CD4-positive, alpha-beta T cell (primary cell): ENCODE data around the gene C13orf42. TPM values are rescaled to one million over a fixed set of nuclear protein-coding genes. Genes with fewer than 3 reads are reported as not detected.

Experiments used
- ATAC-seq: fragments of 200-7000 bp; cut with Tn5 transposase; one replicate; pipeline ENCODE4 v1.10.0; 2022; ENCODE audit warnings: mild to moderate bottlenecking; ENCODE audit not compliant: poor library complexity
- CTCF ChIA-PET: fragments of 350-600 bp; sonication (Branson Sonifier 250); formaldehyde crosslinking; loops from one replicate; lab custom pipeline; 2021; ENCODE audit warnings: antibody characterized with exemption, inconsistent platforms; lab: Charles Lee
- POLR2A ChIA-PET: fragments of 350-600 bp; sonication (Branson Sonifier 250); formaldehyde crosslinking; loops from one replicate; lab custom pipeline; 2021; ENCODE audit warnings: antibody characterized with exemption, inconsistent platforms; lab: Charles Lee
- DNase-seq, 14 experiments: peaks; one replicate each; pipeline ENCODE4 v3.0.0-alpha.2; 2013 to 2020; ENCODE audit warnings: mixed read lengths in 2 of 14
- H3K27ac ChIP-seq, 2 donors: one replicate each; pipeline versions ENCODE4 v1.5.1 to v1.7.0; 2013; ENCODE audit warnings: low read length in 2 of 2, low read depth in 1 of 2, mild to moderate bottlenecking in 1 of 2
- H3K27me3 ChIP-seq, 2 experiments: 1 replicate in 1 of 2; 2 replicates in 1 of 2; pipeline versions ENCODE4 v1.6.1 to v1.7.0; 2013; ENCODE audit warnings: low read length in 2 of 2, control low read depth in 1 of 2, mild to moderate bottlenecking in 1 of 2, moderate library complexity in 1 of 2; ENCODE audit not compliant: insufficient read depth in 2 of 2, control insufficient read depth in 1 of 2
- H3K36me3 ChIP-seq: one replicate; pipeline ENCODE4 v1.6.1; 2013; ENCODE audit warnings: low read length, control low read depth; ENCODE audit not compliant: insufficient read depth
- H3K4me1 ChIP-seq: one replicate; pipeline ENCODE4 v1.6.1; 2013; ENCODE audit warnings: low read length, control low read depth; ENCODE audit not compliant: insufficient read depth
- H3K4me3 ChIP-seq: one replicate; pipeline ENCODE4 v1.5.1; 2013; ENCODE audit warnings: mild to moderate bottlenecking, low read length, moderate library complexity
- H3K9me3 ChIP-seq, 2 experiments: 1 replicate in 1 of 2; 2 replicates in 1 of 2; pipeline versions ENCODE4 v1.6.1 to v1.7.0; 2013; ENCODE audit warnings: low read length in 2 of 2, mild to moderate bottlenecking in 2 of 2, control low read depth in 1 of 2, moderate library complexity in 1 of 2; ENCODE audit not compliant: control insufficient read depth in 1 of 2, insufficient read depth in 1 of 2
- H3K27ac Mint-ChIP-seq: one replicate; pipeline ENCODE4 v1.8.0; 2020; ENCODE audit warnings: mixed read lengths
- H3K27me3 Mint-ChIP-seq: one replicate; pipeline ENCODE4 v1.8.0; 2021; ENCODE audit warnings: mixed read lengths
- H3K36me3 Mint-ChIP-seq: one replicate; pipeline ENCODE4 v1.8.0; 2021; ENCODE audit warnings: low read depth, mixed read lengths
- H3K4me1 Mint-ChIP-seq: one replicate; pipeline ENCODE4 v1.8.0; 2021; ENCODE audit warnings: low read depth, mixed read lengths
- H3K4me3 Mint-ChIP-seq: one replicate; pipeline ENCODE4 v1.8.0; 2020; ENCODE audit warnings: mild to moderate bottlenecking, mixed read lengths
- H3K9me3 Mint-ChIP-seq: one replicate; pipeline ENCODE4 v1.8.0; 2020; ENCODE audit warnings: mixed read lengths
- intact Hi-C, 2 experiments: fragments of 100-400 bp; cut with DNase I in 1 of 2; cut with micrococcal nuclease in 1 of 2; formaldehyde crosslinking; loops; one replicate each; pipeline versions ENCODE4 v1.15.1 to v1.9.0; 2023 to 2025; cut with DNase I, micrococcal nuclease
- total RNA-seq, 174 experiments: library from RNA in 2 of 174; stranded (reverse) in 2 of 174; gene quantifications; one replicate each; pipeline ENCODE4 v1.2.3 and lab custom pipeline; 2021 to 2026
- TF ChIP-seq, protein P1 (sequence below): fragments of 200-600 bp; IDR thresholded peaks from one replicate; pipeline ENCODE4 v1.8.0; 2022; ENCODE audit warnings: antibody characterized with exemption, mild to moderate bottlenecking

The C13orf42 gene
- total RNA-seq, 2 experiments from 2014 or later = not detected

GRCh38 chr13:51043310-51043709, 67.8 kb downstream of the C13orf42 start:
- TF ChIP-seq, protein P1, sequence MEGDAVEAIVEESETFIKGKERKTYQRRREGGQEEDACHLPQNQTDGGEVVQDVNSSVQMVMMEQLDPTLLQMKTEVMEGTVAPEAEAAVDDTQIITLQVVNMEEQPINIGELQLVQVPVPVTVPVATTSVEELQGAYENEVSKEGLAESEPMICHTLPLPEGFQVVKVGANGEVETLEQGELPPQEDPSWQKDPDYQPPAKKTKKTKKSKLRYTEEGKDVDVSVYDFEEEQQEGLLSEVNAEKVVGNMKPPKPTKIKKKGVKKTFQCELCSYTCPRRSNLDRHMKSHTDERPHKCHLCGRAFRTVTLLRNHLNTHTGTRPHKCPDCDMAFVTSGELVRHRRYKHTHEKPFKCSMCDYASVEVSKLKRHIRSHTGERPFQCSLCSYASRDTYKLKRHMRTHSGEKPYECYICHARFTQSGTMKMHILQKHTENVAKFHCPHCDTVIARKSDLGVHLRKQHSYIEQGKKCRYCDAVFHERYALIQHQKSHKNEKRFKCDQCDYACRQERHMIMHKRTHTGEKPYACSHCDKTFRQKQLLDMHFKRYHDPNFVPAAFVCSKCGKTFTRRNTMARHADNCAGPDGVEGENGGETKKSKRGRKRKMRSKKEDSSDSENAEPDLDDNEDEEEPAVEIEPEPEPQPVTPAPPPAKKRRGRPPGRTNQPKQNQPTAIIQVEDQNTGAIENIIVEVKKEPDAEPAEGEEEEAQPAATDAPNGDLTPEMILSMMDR = no peak
- no peaks in the 10 kb centered on the region for H3K9me3 Mint-ChIP-seq
- Histone ChIP-seq H3K4me1 (no peaks in the 10 kb centered on the region), H3K36me3 (no peaks in the 10 kb centered on the region), H3K27ac (no peak overlapping the region), H3K27me3 (no peaks in the 10 kb centered on the region), H3K9me3 (no peaks in the 10 kb centered on the region), H3K4me3 (no peak overlapping the region)
- ChIA-PET CTCF (no interaction called here), POLR2A (no interaction called here)
- no peaks in the 10 kb centered on the region for H3K4me1 Mint-ChIP-seq
- DNase-seq (no peak), ATAC-seq (no peak)
- H3K27ac Mint-ChIP-seq = no peak overlapping the region
- no peaks in the 10 kb centered on the region for H3K36me3 Mint-ChIP-seq
- H3K27me3 Mint-ChIP-seq = no peaks in the 10 kb centered on the region
- H3K4me3 Mint-ChIP-seq = no peak overlapping the region
- intact Hi-C loops = no loop called here

DNA sequence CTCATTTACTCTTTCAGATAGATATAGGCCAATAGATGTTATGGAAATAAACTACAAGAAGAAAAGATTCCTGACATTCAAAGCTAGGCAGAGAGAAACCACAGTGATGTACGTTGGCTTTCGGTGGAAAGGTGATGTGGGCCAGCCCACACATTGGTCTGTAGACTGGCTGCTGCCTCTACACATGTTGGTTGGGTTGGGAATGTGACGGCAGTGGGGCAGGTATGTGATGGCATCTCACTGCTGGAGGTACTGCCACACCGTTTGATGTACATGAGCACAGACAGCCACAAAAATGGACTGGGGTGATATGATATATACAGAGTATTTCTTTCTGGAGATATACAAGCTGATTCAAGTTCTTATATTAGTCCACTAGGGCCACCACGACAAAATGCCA, 69.4 kb downstream of the C13orf42 start:
- Histone ChIP-seq H3K27ac (no peak overlapping the region), H3K4me3 (no peak overlapping the region), H3K9me3 (no peaks in the 10 kb centered on the region), H3K36me3 (no peaks in the 10 kb centered on the region), H3K27me3 (no peaks in the 10 kb centered on the region), H3K4me1 (no peaks in the 10 kb centered on the region)
- ATAC-seq = no peak
- TF ChIP-seq, protein P1 = no peak
- no peak for DNase-seq
- Mint-ChIP-seq H3K36me3 (no peaks in the 10 kb centered on the region), H3K9me3 (no peaks in the 10 kb centered on the region), H3K27me3 (no peaks in the 10 kb centered on the region), H3K27ac (no peak overlapping the region), H3K4me3 (no peak overlapping the region), H3K4me1 (no peaks in the 10 kb centered on the region)
- intact Hi-C loops = loop anchor here in 1 of 2 experiments (1.0 kb wide), 1 partner anchor 22 kb away; no protein-coding TSS in a partner anchor
- CTCF ChIA-PET = interaction anchor here (1.2 kb wide), 1 partner anchor 13 kb away, joined by 3 read pairs; no protein-coding TSS in a partner anchor
- POLR2A ChIA-PET = no interaction called here

- TF ChIP-seq, protein P1 = no peak
- ATAC-seq (no peak), DNase-seq (no peak)
- intact Hi-C loops = no loop called here
- Histone ChIP-seq H3K27ac (no peak overlapping the region), H3K27me3 (no peaks in the 10 kb centered on the region), H3K4me1 (no peaks in the 10 kb centered on the region), H3K36me3 (no peaks in the 10 kb centered on the region), H3K4me3 (no peak overlapping the region), H3K9me3 (no peaks in the 10 kb centered on the region)
- no peaks in the 10 kb centered on the region for H3K36me3 Mint-ChIP-seq
- H3K4me1 Mint-ChIP-seq = no peaks in the 10 kb centered on the region
- no peaks in the 10 kb centered on the region for H3K27me3 Mint-ChIP-seq
- POLR2A ChIA-PET = no interaction called here
- H3K9me3 Mint-ChIP-seq = no peaks in the 10 kb centered on the region
- no peak overlapping the region for H3K27ac Mint-ChIP-seq
- CTCF ChIA-PET = no interaction called here
- no peak overlapping the region for H3K4me3 Mint-ChIP-seq
Measured at GRCh38 chr13:51041126-51041525, 69.9 kb downstream of the C13orf42 start.
